MG63 (cell line): ENCODE measurements around the gene SPOCK1. TPM values are rescaled to one million over a fixed set of nuclear protein-coding genes. Genes with fewer than 3 reads are reported as not detected.
A peak's percentile ranks its signal among the peaks of the same experiment; 100 is the strongest.

Experiments used
- DNase-seq: peaks from one replicate; pipeline ENCODE4 v3.0.0-alpha.2; 2020
- H3K27me3 ChIP-seq: fragments of 250-450 bp; sonication (Bioruptor Pico); 2 replicates; pipeline ENCODE4 v1.5.1; 2020; ENCODE audit warnings: mild to moderate bottlenecking, moderate library complexity
- H3K36me3 ChIP-seq: fragments of 250-450 bp; sonication (Bioruptor Pico); 2 replicates; pipeline ENCODE4 v1.5.1; 2020; ENCODE audit warnings: mild to moderate bottlenecking, moderate library complexity
- H3K4me3 ChIP-seq: fragments of 250-450 bp; sonication (Bioruptor Pico); 2 replicates; pipeline ENCODE4 v1.5.1; 2020; ENCODE audit warnings: mild to moderate bottlenecking, moderate library complexity
- H3K9me3 ChIP-seq: fragments of 250-450 bp; sonication (Bioruptor Pico); 2 replicates; pipeline ENCODE4 v1.5.1; 2020; ENCODE audit warnings: mild to moderate bottlenecking, moderate library complexity
- total RNA-seq: library from RNA; depleted of rRNA; stranded (reverse); fragments of >200 nt; shearing (Covaris generic); gene quantifications from 2 replicates; pipeline ENCODE4 v1.2.3, GENCODE V29; 2014; ENCODE audit warnings: low replicate concordance

The SPOCK1 gene
- total RNA-seq, 1 experiment from 2014 or later = 92.3 TPM

DNA sequence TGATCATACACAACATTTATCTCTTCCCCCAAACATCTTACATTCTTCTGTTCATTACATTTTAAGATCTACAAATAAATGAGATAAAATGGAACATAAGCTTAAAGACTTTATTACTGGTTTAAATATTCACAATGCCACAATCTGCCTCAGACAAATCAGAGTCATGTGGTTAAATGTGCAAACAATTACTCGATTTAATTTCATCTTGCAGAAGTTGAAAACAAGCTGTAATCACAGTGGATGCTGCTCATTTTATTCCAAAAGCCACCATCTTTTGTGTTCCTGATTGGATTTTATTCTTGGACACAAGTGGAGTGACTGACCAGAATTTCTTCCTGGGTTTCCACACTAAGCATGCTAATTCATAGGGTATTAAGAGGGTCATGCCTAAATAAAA lies 33.2 kb downstream of the SPOCK1 start:
- H3K9me3 ChIP-seq = no peaks in the 10 kb centered on the region
- H3K36me3 ChIP-seq = peaks cover 20% of the 10 kb centered on the region
- no peaks in the 10 kb centered on the region for H3K27me3 ChIP-seq

DNA sequence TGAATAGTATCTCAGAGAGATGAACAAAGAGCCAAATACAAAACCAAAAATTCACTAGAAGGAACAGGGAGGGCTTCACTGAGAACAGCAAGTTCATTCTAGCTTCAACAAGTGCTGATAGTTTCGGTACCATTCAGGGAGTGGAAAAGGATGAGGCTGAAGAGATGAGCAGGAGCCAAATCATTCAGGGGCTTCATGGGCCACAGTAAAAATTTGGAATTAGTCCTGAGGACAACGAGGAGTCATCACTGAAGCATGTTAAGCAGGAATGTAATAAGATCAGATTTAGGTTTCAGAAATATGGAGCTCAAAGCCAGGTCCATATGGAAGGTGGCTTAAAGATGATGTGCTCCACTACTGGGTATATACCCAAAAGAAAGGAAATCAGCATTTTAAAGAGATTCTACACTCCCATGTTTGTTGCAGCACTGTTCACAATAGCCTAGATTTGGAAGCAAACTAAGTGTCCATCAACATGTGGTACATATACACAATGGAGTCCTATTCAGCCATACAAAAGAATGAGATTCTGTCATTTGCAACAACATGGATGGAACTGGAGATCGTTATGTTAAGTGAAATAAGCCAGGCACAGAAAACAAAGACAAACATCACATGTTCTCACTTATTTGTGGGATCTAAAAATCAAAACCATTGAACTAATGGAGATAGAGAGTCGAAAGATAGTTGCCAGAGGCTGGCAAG lies 36.2 kb downstream of the SPOCK1 start:
- Histone ChIP-seq H3K9me3 (no peaks in the 10 kb centered on the region), H3K27me3 (no peaks in the 10 kb centered on the region)
- DNase-seq = peak; percentile 32

More for the DNA sequence above, 33.2 kb downstream of the SPOCK1 start:
- no peak for DNase-seq
- H3K4me3 ChIP-seq = no peak overlapping the region

DNA sequence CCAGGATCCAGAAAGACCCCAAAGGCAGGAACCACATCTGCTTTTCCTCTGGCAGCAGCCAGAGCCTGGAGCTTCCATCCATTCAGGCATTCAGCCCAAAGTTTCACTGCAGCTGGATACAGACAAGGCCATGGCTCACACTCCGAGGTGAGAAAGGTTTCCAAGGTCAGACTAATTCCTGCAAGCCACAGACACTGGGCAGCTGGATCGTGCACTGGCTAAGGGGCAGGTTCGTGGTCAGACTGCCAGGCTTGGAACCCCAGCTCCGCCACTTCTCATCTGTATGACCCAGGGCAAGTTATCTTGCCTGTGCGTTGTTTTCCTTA lies 36.9 kb downstream of the SPOCK1 start:
- H3K4me3 ChIP-seq = no peak overlapping the region
- no peaks in the 10 kb centered on the region for H3K27me3 ChIP-seq
- no peaks in the 10 kb centered on the region for H3K9me3 ChIP-seq
- peak; percentile 38 for DNase-seq
- H3K36me3 ChIP-seq = peaks cover 15% of the 10 kb centered on the region

More for the DNA sequence above, 36.2 kb downstream of the SPOCK1 start:
- Histone ChIP-seq H3K36me3 (peaks cover 14% of the 10 kb centered on the region), H3K4me3 (no peak overlapping the region)

DNA sequence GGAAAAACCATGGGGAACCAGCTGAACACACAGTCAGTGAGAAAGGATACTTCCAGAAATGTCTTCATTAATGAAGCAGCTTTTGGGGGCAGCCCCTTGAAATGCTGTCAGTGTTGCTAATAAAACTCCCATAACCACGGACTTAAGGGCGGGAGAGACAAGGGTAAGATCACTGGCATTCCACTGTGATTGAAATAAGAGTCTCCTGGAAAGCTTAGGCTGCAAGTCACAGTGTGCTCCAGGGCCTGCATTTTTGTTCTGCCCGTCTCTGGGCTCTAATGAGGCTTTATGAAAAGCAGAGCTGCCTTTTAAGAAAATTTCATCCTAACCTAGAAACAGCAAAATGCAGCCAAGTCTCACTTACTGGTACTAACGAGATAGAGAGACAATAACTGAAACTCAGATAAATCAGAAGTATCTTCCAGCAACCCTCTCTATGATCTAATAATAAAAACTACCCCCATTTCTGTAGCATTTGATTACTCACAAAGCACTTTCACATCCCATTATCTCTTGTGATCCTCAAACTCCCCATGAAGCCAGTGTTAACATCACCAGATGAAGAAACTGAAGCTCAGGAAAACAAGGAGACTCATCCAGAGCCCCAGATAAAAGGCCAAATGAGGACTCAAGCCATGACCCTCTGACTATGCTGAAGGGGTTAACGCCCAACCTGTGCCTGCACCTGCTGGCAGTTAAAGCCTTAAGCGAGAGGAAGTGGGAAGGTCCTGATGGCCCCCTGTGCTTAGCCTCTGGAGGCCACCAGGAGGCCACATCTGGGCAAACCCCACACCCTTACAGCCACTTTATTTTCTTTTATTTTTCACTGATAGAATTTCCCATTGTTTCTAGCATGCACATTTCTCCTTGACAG lies 37.5 kb downstream of the SPOCK1 start:
- no peak overlapping the region for H3K4me3 ChIP-seq
- H3K27me3 ChIP-seq = no peaks in the 10 kb centered on the region
- no peak for DNase-seq
- H3K9me3 ChIP-seq = no peaks in the 10 kb centered on the region
- peaks cover 13% of the 10 kb centered on the region for H3K36me3 ChIP-seq

DNA sequence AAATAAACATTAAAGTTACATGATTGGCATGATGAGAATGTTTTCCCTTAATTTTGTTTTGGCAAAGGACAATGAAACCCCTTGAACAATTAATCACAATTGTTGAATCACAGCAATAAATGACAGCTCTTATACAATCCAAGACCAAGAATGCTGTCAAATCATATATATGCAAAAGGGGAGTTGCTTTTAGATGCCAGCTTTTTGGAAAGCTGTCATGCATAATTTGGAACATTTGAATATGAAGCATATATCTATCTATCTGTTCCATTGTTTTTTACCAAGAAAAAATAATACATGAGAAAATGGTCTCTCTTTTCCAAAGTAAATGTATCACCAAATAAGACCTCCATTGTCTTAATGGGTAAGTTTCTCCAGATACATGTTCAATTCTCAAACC lies 44.5 kb downstream of the SPOCK1 start:
- no peak overlapping the region for H3K4me3 ChIP-seq
- no peak for DNase-seq

DNA sequence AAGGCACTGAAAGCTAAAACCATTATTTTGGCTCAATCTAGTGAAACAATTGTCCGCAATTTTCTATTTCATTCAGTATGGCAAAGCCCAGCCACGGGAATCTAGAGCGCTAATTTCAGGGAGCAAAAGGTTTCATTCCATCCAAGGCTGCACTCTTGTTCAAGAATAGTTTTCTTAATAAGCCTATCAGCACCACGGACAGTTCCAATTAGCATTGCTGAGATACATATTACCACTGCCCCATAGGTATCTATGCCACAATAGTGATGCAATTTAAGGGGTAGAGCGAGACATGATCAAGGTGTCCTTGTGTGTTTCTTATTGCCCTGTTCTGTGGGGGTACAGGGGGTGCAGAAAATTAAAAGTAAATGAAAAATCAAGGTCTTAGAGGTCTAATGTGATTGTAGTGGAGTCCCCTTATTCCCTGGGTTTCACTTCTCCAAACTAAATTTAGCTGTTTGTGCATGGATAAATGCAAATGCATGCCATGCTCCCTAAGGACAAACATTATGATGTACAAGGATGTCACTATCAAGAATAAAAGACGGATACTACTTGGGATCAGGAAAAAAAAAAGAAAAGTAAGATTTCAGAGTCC lies 45.5 kb downstream of the SPOCK1 start:
- no peaks in the 10 kb centered on the region for H3K27me3 ChIP-seq
- no peaks in the 10 kb centered on the region for H3K9me3 ChIP-seq
- peaks cover 11% of the 10 kb centered on the region for H3K36me3 ChIP-seq
- H3K4me3 ChIP-seq = no peak overlapping the region
- DNase-seq = no peak

More for the DNA sequence above, 44.5 kb downstream of the SPOCK1 start:
- Histone ChIP-seq H3K9me3 (no peaks in the 10 kb centered on the region), H3K36me3 (peaks cover 13% of the 10 kb centered on the region), H3K27me3 (no peaks in the 10 kb centered on the region)

DNA sequence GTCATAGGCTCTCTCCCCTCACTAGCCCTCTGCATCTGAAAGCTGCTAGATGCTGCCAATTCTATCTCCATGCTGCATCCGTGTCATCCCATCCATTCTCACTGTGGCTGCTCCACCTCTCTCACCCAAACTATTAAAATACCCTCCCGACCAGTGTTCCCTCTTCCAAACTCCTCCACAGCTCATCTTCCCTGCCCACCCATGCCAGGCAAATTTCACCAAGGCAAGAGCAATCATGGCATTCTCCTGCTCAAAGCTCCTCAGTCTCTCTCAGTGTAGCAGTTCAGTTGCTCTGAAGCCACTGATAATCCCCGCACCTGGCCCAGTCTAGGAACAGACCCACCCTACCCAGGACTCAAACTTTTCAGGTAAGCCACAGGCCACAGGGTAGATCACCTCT lies 48.4 kb downstream of the SPOCK1 start:
- Histone ChIP-seq H3K9me3 (no peaks in the 10 kb centered on the region), H3K27me3 (no peaks in the 10 kb centered on the region)
- DNase-seq = no peak

DNA sequence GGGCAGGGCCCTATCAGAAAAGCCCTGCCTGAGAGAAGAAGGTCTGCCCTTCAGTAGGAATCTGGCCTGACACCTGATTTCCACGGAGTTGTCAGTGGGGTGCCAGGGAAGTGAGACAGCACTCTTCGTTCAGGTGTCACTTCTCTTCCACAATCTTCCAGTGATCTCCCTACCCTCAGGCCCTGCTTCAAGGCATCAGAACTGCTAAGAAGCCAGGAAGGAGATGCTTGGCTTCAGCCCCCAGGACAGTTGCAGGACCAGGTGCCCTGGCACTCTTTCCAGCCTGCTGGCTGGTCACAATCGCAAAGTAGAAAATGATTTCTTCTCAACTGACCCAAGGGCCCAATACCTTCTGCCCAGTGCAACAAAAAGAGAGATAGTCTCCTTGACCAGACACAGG lies 50.3 kb downstream of the SPOCK1 start:
- no peak overlapping the region for H3K4me3 ChIP-seq
- H3K27me3 ChIP-seq = no peaks in the 10 kb centered on the region
- no peaks in the 10 kb centered on the region for H3K9me3 ChIP-seq
- no peaks in the 10 kb centered on the region; the same call in 1 of the 2 replicates for H3K36me3 ChIP-seq
- DNase-seq = no peak

More for the DNA sequence above, 48.4 kb downstream of the SPOCK1 start:
- Histone ChIP-seq H3K4me3 (no peak overlapping the region), H3K36me3 (no peaks in the 10 kb centered on the region; the same call in none of the 2 replicates)

DNA sequence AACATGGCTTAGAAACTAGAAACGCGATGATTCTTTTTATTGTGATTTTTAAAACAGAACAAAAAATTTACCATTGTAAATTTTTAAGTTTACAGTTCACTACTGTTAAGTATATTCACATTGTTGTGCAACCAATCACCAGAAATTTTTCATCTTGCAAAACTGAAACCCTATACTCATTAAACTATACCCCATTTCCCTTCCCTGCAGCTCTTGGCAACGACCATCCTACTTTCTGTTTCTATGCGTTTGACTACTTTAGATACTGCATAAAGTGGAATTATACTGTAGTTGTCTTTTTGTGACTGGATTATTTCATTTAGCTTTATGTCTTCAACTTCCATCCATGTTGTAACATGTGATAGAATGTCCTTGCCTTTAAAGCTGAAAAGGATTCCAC lies 52.5 kb downstream of the SPOCK1 start:
- H3K36me3 ChIP-seq = no peaks in the 10 kb centered on the region; the same call in 1 of the 2 replicates
- H3K27me3 ChIP-seq = no peaks in the 10 kb centered on the region
- no peak overlapping the region for H3K4me3 ChIP-seq
- DNase-seq = no peak
- H3K9me3 ChIP-seq = no peaks in the 10 kb centered on the region

DNA sequence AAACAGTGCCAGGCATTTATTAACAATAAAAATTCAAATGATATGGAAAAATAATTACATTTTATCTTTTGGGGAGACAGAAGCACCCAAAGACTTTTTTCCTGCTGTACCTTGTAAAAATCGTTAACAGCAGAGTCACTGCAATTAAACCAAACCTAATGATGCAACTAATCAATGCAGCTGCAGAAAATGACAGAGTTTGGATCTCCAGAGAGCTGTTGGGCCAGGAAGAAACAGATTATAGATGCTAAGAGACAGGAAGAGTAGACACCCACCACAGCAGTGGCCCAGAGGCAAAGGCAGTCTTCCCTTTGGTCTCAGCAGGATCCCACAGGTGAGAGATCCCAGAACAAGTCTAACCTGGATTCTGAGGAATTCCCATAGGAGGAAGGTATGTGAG lies 53.0 kb downstream of the SPOCK1 start:
- no peaks in the 10 kb centered on the region for H3K9me3 ChIP-seq
- no peaks in the 10 kb centered on the region; the same call in 1 of the 2 replicates for H3K36me3 ChIP-seq
- no peaks in the 10 kb centered on the region for H3K27me3 ChIP-seq
- H3K4me3 ChIP-seq = no peak overlapping the region
- no peak for DNase-seq

DNA sequence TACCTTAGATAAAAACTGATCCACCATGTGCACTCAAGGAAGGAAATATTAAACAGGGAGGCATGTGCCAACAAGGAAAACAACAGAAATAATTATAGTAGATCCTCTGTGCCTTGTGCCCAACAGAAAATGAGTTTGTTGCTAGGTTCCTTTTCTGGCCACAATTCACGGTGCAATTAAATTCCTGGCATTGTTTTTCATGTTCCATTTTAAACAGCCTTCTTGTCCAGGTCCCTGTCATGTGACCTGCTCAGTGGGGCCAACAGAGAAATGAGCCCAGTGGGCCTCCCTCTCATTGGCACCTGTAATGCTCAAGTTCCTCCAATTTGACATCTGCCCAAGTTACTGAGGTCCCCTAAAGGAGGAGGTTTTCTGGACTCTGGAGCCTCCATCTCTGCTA lies 56.5 kb downstream of the SPOCK1 start:
- no peaks in the 10 kb centered on the region for H3K36me3 ChIP-seq
- no peaks in the 10 kb centered on the region for H3K27me3 ChIP-seq
- H3K9me3 ChIP-seq = no peaks in the 10 kb centered on the region
- DNase-seq = no peak
- no peak overlapping the region for H3K4me3 ChIP-seq

DNA sequence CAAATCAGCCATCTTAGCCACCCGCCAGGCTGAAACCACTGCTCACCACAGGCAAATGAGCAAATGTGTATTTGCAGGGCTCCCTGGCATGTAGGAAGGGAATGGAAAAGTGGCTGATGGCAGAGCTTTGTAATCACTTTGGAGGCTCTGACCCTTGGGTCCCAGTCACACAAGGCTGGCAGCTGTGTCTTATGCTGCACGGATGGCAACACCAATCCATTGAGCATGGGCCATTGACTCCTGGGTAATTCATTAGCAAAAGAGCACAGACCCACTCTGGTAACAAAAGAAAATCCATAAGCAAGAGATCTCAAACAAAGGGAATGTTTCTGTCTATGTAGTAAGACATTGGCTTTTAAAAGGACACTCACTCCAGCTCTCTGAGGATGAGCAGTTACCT lies 57.6 kb downstream of the SPOCK1 start:
- Histone ChIP-seq H3K27me3 (no peaks in the 10 kb centered on the region), H3K4me3 (no peak overlapping the region), H3K9me3 (no peaks in the 10 kb centered on the region), H3K36me3 (peaks cover 6% of the 10 kb centered on the region; the same call in 1 of the 2 replicates)
- DNase-seq = no peak

DNA sequence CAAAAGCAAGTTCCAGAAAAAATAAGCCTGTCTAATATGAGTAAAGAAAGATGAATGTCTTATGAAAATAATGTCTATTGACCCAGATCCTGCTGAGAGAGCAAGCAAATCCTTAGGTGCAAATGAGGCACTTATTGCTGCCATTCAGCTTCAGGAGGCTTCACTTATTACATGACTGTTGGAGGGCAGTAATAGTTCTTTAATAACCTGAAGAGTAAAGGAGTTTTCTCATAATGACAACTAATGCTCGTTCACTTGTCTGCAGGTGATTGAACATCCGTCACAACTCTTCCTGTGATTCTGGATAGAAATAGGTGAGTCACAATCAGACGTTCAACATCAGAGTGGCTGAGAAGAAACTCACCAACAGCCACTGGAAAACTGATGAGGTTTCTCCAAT lies 58.3 kb downstream of the SPOCK1 start:
- no peak for DNase-seq
- no peaks in the 10 kb centered on the region for H3K9me3 ChIP-seq
- peaks cover 6% of the 10 kb centered on the region; the same call in 1 of the 2 replicates for H3K36me3 ChIP-seq
- no peak overlapping the region for H3K4me3 ChIP-seq
- no peaks in the 10 kb centered on the region for H3K27me3 ChIP-seq

DNA sequence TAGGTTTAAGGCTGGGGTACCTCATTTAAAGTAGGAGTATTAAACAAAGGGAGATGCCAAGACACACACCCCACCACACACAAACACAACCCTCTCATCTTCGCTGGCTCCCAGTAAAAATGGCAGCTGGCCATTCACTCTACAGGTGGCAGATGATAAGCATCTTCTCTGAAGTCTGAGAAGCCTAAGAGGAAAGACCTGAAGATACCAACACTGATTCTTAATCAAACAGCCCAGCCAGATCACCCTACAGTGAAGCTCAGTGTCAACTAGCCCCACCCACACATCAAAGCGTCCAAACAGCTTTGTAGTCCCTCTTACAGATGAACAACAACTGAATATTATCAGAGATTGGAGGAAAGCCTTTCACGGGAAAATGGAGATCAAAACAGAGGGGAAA lies 59.5 kb downstream of the SPOCK1 start:
- H3K36me3 ChIP-seq = peaks cover 6% of the 10 kb centered on the region; the same call in 1 of the 2 replicates

DNA sequence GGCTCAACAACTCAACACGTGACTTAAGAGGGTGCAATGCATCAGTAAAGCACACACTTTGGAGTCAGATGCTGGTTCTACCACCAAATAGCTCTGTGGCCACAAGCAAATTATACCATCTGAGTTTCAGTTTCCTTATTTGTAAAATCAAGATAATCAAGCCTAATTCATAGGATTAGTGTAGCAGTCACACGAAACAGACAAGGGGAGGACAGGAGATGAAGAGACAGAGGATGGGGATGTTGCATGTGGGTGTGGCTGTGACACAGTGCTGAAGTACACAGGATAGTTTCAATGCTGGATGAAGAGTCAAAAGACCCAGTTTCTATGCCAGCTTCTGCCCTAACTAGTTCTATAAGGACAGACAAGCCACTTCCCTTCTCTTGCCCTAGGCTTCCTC lies 60.2 kb downstream of the SPOCK1 start:
- Histone ChIP-seq H3K27me3 (no peaks in the 10 kb centered on the region), H3K4me3 (no peak overlapping the region), H3K9me3 (no peaks in the 10 kb centered on the region), H3K36me3 (peaks cover 6% of the 10 kb centered on the region; the same call in 1 of the 2 replicates)
- no peak for DNase-seq

More for the DNA sequence above, 59.5 kb downstream of the SPOCK1 start:
- H3K27me3 ChIP-seq = no peaks in the 10 kb centered on the region
- H3K4me3 ChIP-seq = no peak overlapping the region
- H3K9me3 ChIP-seq = no peaks in the 10 kb centered on the region
- no peak for DNase-seq

DNA sequence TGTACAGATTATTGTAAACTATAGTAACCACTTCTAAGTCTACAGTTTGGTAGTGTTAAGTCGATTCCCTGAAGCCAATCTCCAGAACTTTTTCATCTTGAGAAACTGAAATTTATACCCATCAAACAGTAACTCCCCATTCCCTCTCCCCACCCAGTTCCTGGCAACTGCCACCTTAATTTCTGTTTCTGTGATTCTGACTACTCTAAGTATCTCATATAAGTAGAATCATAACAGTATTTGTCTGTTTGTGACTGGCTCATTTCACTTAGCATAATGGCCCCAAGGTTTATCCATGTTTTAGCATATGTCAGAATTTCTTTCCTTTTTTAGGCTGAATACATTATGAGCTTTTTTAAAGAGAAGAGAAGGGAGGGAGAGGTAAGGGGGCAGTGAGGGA lies 61.4 kb downstream of the SPOCK1 start:
- no peak for DNase-seq
- Histone ChIP-seq H3K36me3 (peaks cover 6% of the 10 kb centered on the region), H3K4me3 (no peak overlapping the region), H3K9me3 (no peaks in the 10 kb centered on the region), H3K27me3 (no peaks in the 10 kb centered on the region)

DNA sequence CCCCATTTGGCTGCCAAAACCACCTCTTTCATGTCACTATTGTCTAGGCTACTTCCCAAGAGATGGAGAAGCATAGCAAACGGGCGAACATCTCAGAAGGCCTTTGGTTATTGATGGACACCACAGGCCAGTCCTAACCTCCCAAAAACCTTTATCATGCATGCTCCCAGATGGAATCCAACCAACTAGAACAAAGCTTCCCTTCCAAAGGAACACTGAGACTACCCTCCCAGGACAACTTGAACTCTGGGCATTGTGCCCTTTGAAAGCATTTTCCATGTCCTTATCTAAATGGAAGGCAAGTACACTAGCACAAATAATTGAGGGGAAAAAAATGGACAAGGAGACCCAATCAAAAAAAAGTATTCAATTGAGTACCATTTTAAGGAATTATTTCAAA lies 65.6 kb downstream of the SPOCK1 start:
- H3K36me3 ChIP-seq = peaks cover 11% of the 10 kb centered on the region
- DNase-seq = no peak
- no peaks in the 10 kb centered on the region for H3K9me3 ChIP-seq
- H3K4me3 ChIP-seq = no peak overlapping the region
- no peaks in the 10 kb centered on the region for H3K27me3 ChIP-seq
